HUES6 (cell line): ENCODE results near the gene B3GLCT.
A peak's percentile ranks its signal among the peaks of the same experiment; 100 is the strongest.

Source experiments
- H3K27ac ChIP-seq: 2 replicates; pipeline ENCODE4 v1.7.0; 2013; ENCODE audit warnings: low read depth, mild to moderate bottlenecking, low read length, inconsistent platforms
- H3K27me3 ChIP-seq: 2 replicates; pipeline ENCODE4 v1.6.1; 2013; ENCODE audit warnings: low read length; ENCODE audit not compliant: control insufficient read depth, insufficient read depth
- H3K36me3 ChIP-seq: 2 replicates; pipeline ENCODE4 v1.6.1; 2013; ENCODE audit warnings: low read length; ENCODE audit not compliant: control insufficient read depth, insufficient read depth
- H3K4me1 ChIP-seq: 2 replicates; pipeline ENCODE4 v1.6.1; 2013; ENCODE audit warnings: low read length; ENCODE audit not compliant: control insufficient read depth, insufficient read depth
- H3K4me3 ChIP-seq: 2 replicates; pipeline ENCODE4 v1.5.1; 2013; ENCODE audit warnings: low read depth, low read length
- H3K9ac ChIP-seq: one replicate; pipeline ENCODE4 v1.6.1; 2013; ENCODE audit warnings: mild to moderate bottlenecking, low read length
- H3K9me3 ChIP-seq: 2 replicates; pipeline ENCODE4 v1.6.1; 2013; ENCODE audit warnings: low read depth, low read length; ENCODE audit not compliant: control insufficient read depth, insufficient read depth

B3GLCT gene

GRCh38 chr13:31184981-31185645 is 14.7 kb upstream of the B3GLCT start:
- Histone ChIP-seq H3K27me3 (no peaks in the 10 kb centered on the region), H3K4me3 (no peak overlapping the region), H3K9ac (no peak overlapping the region), H3K27ac (no peak overlapping the region), H3K36me3 (no peaks in the 10 kb centered on the region), H3K9me3 (peaks cover 14% of the 10 kb centered on the region), H3K4me1 (no peaks in the 10 kb centered on the region)

DNA sequence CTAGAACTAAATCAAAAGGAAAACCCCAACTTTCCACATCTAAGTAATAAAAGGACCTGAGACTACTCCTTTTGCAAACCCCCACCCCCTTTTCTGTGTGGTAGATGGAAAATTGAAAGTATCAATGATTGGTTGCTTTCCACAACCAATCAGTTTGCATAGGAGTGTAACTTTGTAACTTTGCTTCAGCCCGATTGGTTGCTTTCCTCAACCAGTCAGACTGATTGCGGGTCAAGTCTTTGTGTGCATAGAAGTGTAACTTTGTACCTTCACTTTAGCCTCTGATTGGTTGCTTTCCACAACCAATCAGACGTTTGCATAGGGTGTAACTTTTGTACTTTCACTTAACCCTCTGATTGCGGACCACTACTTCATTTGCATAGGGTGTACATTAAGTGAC is 8.0 kb upstream of the B3GLCT start:
- Histone ChIP-seq H3K27ac (no peak overlapping the region), H3K4me1 (no peaks in the 10 kb centered on the region), H3K9ac (no peak overlapping the region), H3K36me3 (no peaks in the 10 kb centered on the region), H3K4me3 (no peak overlapping the region), H3K27me3 (no peaks in the 10 kb centered on the region), H3K9me3 (peaks cover 11% of the 10 kb centered on the region)

- Histone ChIP-seq H3K27me3 (no peaks in the 10 kb centered on the region), H3K27ac (no peak overlapping the region), H3K9me3 (peaks cover 11% of the 10 kb centered on the region), H3K4me1 (no peaks in the 10 kb centered on the region), H3K36me3 (no peaks in the 10 kb centered on the region), H3K4me3 (no peak overlapping the region), H3K9ac (no peak overlapping the region)
Observed at GRCh38 chr13:31192306-31192705, 7.5 kb upstream of the B3GLCT start.

DNA sequence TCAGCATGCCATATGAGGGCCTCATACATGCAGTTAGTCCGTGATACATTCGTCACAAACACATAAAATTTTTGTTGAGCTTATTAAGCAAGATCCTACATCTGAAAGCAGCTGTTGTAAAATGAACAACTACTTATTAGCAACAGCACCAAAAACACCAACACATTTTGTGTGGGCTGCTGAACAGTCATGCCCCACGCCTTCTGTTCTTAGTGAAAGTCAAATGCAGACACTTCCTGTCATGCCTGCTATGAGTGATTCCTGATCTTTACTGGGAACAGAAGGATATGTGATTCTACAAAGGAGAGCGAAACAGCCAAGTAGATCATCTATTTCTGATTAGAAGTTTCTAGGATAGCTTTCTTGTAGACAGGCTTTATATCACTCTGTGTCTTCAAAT is 4.2 kb upstream of the B3GLCT start:
- Histone ChIP-seq H3K27me3 (no peaks in the 10 kb centered on the region), H3K4me1 (no peaks in the 10 kb centered on the region), H3K9me3 (no peaks in the 10 kb centered on the region), H3K4me3 (no peak overlapping the region), H3K36me3 (no peaks in the 10 kb centered on the region), H3K9ac (no peak overlapping the region), H3K27ac (no peak overlapping the region)

DNA sequence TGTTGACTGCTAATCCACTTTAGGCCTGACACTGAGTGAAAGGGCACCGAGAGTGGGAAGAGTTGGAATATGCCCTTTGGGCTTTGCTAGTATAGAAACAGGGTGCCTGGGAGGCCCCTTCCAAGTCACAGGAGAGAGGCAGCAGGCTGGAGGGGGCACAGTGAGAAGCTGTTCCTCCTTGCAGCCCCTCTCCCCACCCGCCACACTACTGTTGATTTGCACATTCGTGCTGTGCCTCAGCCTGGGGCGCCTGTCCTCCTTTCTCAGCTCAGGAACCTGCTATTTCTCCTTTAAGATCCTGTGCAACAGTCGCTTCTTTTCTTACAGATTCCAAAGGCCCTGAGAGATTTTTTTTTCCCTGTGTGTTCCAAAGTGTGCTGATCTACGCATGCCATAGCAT is 2.8 kb upstream of the B3GLCT start:
- no peaks in the 10 kb centered on the region for H3K9me3 ChIP-seq
- no peaks in the 10 kb centered on the region for H3K27me3 ChIP-seq
- H3K27ac ChIP-seq = no peak overlapping the region
- H3K36me3 ChIP-seq = no peaks in the 10 kb centered on the region
- no peaks in the 10 kb centered on the region for H3K4me1 ChIP-seq
- no peak overlapping the region for H3K9ac ChIP-seq
- H3K4me3 ChIP-seq = no peak overlapping the region

DNA sequence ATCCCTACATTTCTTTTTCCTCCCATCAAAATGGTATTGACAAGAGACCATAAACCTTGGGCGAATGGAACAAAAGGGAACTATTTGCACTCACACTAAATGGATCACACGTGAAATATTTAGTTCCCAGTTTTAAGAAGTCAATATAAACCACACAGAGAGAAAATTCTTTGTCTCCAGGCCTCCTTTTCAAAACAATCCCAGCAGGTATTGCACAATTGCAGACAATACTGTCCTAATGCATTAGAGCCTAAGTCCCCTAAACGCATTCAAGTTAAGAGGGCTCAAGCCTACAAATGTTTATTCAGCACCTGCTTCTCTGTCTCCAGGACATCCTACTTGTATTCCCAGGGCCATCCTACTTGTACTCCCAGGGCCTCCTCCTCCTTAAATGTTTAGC is 1.3 kb upstream of the B3GLCT start:
- H3K9ac ChIP-seq = no peak overlapping the region
- H3K27ac ChIP-seq = no peak overlapping the region
- no peaks in the 10 kb centered on the region for H3K27me3 ChIP-seq
- no peaks in the 10 kb centered on the region for H3K9me3 ChIP-seq
- H3K36me3 ChIP-seq = no peaks in the 10 kb centered on the region
- H3K4me3 ChIP-seq = no peak overlapping the region
- no peaks in the 10 kb centered on the region for H3K4me1 ChIP-seq

GRCh38 chr13:31199527-31199848 is 287 bp upstream of the B3GLCT start:
- H3K27me3 ChIP-seq = no peaks in the 10 kb centered on the region
- H3K9ac ChIP-seq = peak overlapping the region; percentile 23
- no peaks in the 10 kb centered on the region for H3K36me3 ChIP-seq
- H3K9me3 ChIP-seq = no peaks in the 10 kb centered on the region
- H3K4me3 ChIP-seq = peak overlapping the region; percentile 67
- H3K27ac ChIP-seq = no peak overlapping the region
- no peaks in the 10 kb centered on the region for H3K4me1 ChIP-seq

- Histone ChIP-seq H3K36me3 (no peaks in the 10 kb centered on the region), H3K9me3 (no peaks in the 10 kb centered on the region), H3K27ac (no peak overlapping the region; the same call in 1 of the 2 replicates), H3K27me3 (no peaks in the 10 kb centered on the region), H3K4me3 (peak overlapping the region; percentile 67), H3K4me1 (no peaks in the 10 kb centered on the region), H3K9ac (peak overlapping the region; percentile 92)
Observed at GRCh38 chr13:31200637-31200971, 829 bp downstream of the B3GLCT start.

GRCh38 chr13:31201341-31202031 is 1.7 kb downstream of the B3GLCT start:
- no peak overlapping the region for H3K27ac ChIP-seq
- H3K36me3 ChIP-seq = no peaks in the 10 kb centered on the region
- peak overlapping the region; percentile 67 for H3K4me3 ChIP-seq

GRCh38 chr13:31204592-31204991 is 4.8 kb downstream of the B3GLCT start:
- Histone ChIP-seq H3K9me3 (no peaks in the 10 kb centered on the region), H3K27me3 (no peaks in the 10 kb centered on the region), H3K9ac (no peak overlapping the region), H3K27ac (no peak overlapping the region), H3K4me1 (peaks cover 11% of the 10 kb centered on the region), H3K36me3 (no peaks in the 10 kb centered on the region), H3K4me3 (no peak overlapping the region)

More at GRCh38 chr13:31201341-31202031, 1.7 kb downstream of the B3GLCT start:
- no peaks in the 10 kb centered on the region for H3K27me3 ChIP-seq
- no peaks in the 10 kb centered on the region for H3K9me3 ChIP-seq
- no peaks in the 10 kb centered on the region for H3K4me1 ChIP-seq
- H3K9ac ChIP-seq = no peak overlapping the region

- no peaks in the 10 kb centered on the region for H3K27me3 ChIP-seq
- no peak overlapping the region for H3K4me3 ChIP-seq
- H3K4me1 ChIP-seq = peaks cover 18% of the 10 kb centered on the region
- no peaks in the 10 kb centered on the region for H3K9me3 ChIP-seq
- no peak overlapping the region for H3K27ac ChIP-seq
- H3K36me3 ChIP-seq = no peaks in the 10 kb centered on the region
- no peak overlapping the region for H3K9ac ChIP-seq
Observed at GRCh38 chr13:31207661-31208552, 8.1 kb downstream of the B3GLCT start.
